Astrocyte (in vitro differentiated cells and primary cell): Measurements from ENCODE around the gene MYPN. TPM values are rescaled to one million over a fixed set of nuclear protein-coding genes. Genes with fewer than 3 reads are reported as not detected.

Source experiments
- DNase-seq: peaks from one replicate; pipeline ENCODE4 v3.0.0-alpha.2; 2010; ENCODE audit warnings: low read depth
- FAIRE-seq: peaks from 2 replicates; lab custom pipeline; 2011; peaks lifted over from hg19 to GRCh38; lab: Jason Lieb, UNC
- H2AFZ ChIP-seq: 2 replicates; pipeline ENCODE4 v1.6.0; 2012; ENCODE audit warnings: low read depth, low read length, inconsistent platforms
- H3K27ac ChIP-seq: 2 replicates; pipeline ENCODE4 v1.5.1; 2011; ENCODE audit warnings: low read depth, low read length, inconsistent platforms
- H3K27me3 ChIP-seq: 2 replicates; pipeline ENCODE4 v1.6.0; 2011; ENCODE audit warnings: low read length, inconsistent platforms; ENCODE audit not compliant: insufficient read depth
- H3K36me3 ChIP-seq: 2 replicates; pipeline ENCODE4 v1.5.1; 2011; ENCODE audit warnings: low read length, inconsistent platforms; ENCODE audit not compliant: insufficient read depth
- H3K4me1 ChIP-seq: 2 replicates; pipeline ENCODE4 v1.5.1; 2011; ENCODE audit warnings: low read length, inconsistent platforms; ENCODE audit not compliant: insufficient read depth
- H3K4me2 ChIP-seq: 2 replicates; pipeline ENCODE4 v1.6.0; 2012; ENCODE audit warnings: low read length, inconsistent platforms
- H3K4me3 ChIP-seq: 2 replicates; pipeline ENCODE4 v1.5.1; 2011; ENCODE audit warnings: low read depth, mild to moderate bottlenecking, low read length, inconsistent platforms; ENCODE audit not compliant: insufficient read depth
- H3K79me2 ChIP-seq: 2 replicates; pipeline ENCODE4 v1.6.0; 2012; ENCODE audit warnings: mild to moderate bottlenecking, low read length, inconsistent platforms; ENCODE audit not compliant: insufficient read depth
- H3K9ac ChIP-seq: 2 replicates; pipeline ENCODE4 v1.6.0; 2012; ENCODE audit warnings: mild to moderate bottlenecking, low read length, inconsistent platforms
- H3K9me3 ChIP-seq: 2 replicates; pipeline ENCODE4 v1.5.1; 2012; ENCODE audit warnings: low read depth, mild to moderate bottlenecking, low read length, inconsistent platforms; ENCODE audit not compliant: insufficient read depth
- H4K20me1 ChIP-seq: 2 replicates; pipeline ENCODE4 v1.6.0; 2012; ENCODE audit warnings: low read length, inconsistent platforms; ENCODE audit not compliant: insufficient read depth
- H3K27ac Mint-ChIP-seq: one replicate; pipeline ENCODE4 v1.8.0; 2021; ENCODE audit warnings: mild to moderate bottlenecking, mixed read lengths; ENCODE audit not compliant: unreplicated experiment
- H3K27me3 Mint-ChIP-seq: one replicate; pipeline ENCODE4 v1.8.0; 2021; ENCODE audit warnings: low read depth, mixed read lengths; ENCODE audit not compliant: unreplicated experiment
- H3K36me3 Mint-ChIP-seq: one replicate; pipeline ENCODE4 v1.8.0; 2021; ENCODE audit warnings: low read depth, mixed read lengths; ENCODE audit not compliant: unreplicated experiment
- H3K4me1 Mint-ChIP-seq: one replicate; pipeline ENCODE4 v1.8.0; 2021; ENCODE audit warnings: low read depth, mixed read lengths; ENCODE audit not compliant: unreplicated experiment
- H3K4me3 Mint-ChIP-seq: one replicate; pipeline ENCODE4 v1.8.0; 2021; ENCODE audit warnings: mild to moderate bottlenecking, moderate library complexity, mixed read lengths; ENCODE audit not compliant: unreplicated experiment
- H3K9me3 Mint-ChIP-seq: one replicate; pipeline ENCODE4 v1.8.0; 2021; ENCODE audit warnings: mild to moderate bottlenecking, mixed read lengths; ENCODE audit not compliant: unreplicated experiment
- CTCF ChIP-seq: IDR thresholded peaks from 2 replicates; pipeline ENCODE4 v1.5.1; 2011; ENCODE audit warnings: low read depth, mild to moderate bottlenecking, inconsistent platforms, low read length, moderate library complexity; ENCODE audit not compliant: insufficient read depth
- EZH2 ChIP-seq: IDR thresholded peaks from 2 replicates; pipeline ENCODE4 v1.6.1; 2012; ENCODE audit warnings: mild to moderate bottlenecking, low read length, inconsistent platforms; ENCODE audit not compliant: insufficient read depth
- total RNA-seq: library from RNA; stranded (reverse); gene quantifications from 2 replicates; pipeline ENCODE4 v1.2.1, GENCODE V29; 2021

MYPN gene
- total RNA-seq, 1 donor from 2014 or later, result 0.11 TPM

- DNase-seq, result peak; percentile 86
- peak overlapping the region; percentile 7 for H3K4me2 ChIP-seq
- H3K9me3 Mint-ChIP-seq, result no peaks in the 10 kb centered on the region
These were observed 9.6 kb upstream of the MYPN start for GRCh38 chr10:68099736-68100135.

GRCh38 chr10:68101066-68101465 lies 8.2 kb upstream of the MYPN start:
- H3K4me3 ChIP-seq, result no peak overlapping the region
- no peaks in the 10 kb centered on the region for H3K27me3 ChIP-seq
- no peak overlapping the region for H3K4me2 ChIP-seq
- no peak for DNase-seq
- H3K9me3 ChIP-seq, result no peaks in the 10 kb centered on the region
- H3K9ac ChIP-seq, result no peak overlapping the region
- H3K36me3 Mint-ChIP-seq, result no peaks in the 10 kb centered on the region
- H3K27ac Mint-ChIP-seq, result no peak overlapping the region
- no peaks in the 10 kb centered on the region for H3K79me2 ChIP-seq
- no peaks in the 10 kb centered on the region for H3K27me3 Mint-ChIP-seq
- H3K4me1 ChIP-seq, result peaks cover 27% of the 10 kb centered on the region
- H3K4me1 Mint-ChIP-seq, result peaks cover 28% of the 10 kb centered on the region
- no peaks in the 10 kb centered on the region for H4K20me1 ChIP-seq
- no peaks in the 10 kb centered on the region for H3K36me3 ChIP-seq
- TF ChIP-seq CTCF (no peak), EZH2 (no peak)
- H3K9me3 Mint-ChIP-seq, result no peaks in the 10 kb centered on the region
- no peak overlapping the region for H3K27ac ChIP-seq
- peak; percentile 76 for FAIRE-seq
- no peak overlapping the region for H2AFZ ChIP-seq
- H3K4me3 Mint-ChIP-seq, result no peak overlapping the region

More at GRCh38 chr10:68099736-68100135, 9.6 kb upstream of the MYPN start:
- TF ChIP-seq EZH2 (no peak), CTCF (no peak)
- Histone ChIP-seq H2AFZ (no peak overlapping the region), H3K9ac (peak overlapping the region; percentile 2), H3K9me3 (no peaks in the 10 kb centered on the region), H3K36me3 (no peaks in the 10 kb centered on the region), H4K20me1 (no peaks in the 10 kb centered on the region), H3K27ac (peak overlapping the region; percentile 33), H3K4me3 (no peak overlapping the region), H3K27me3 (no peaks in the 10 kb centered on the region), H3K79me2 (no peaks in the 10 kb centered on the region), H3K4me1 (peaks cover 34% of the 10 kb centered on the region)
- FAIRE-seq, result peak; percentile 86
- no peaks in the 10 kb centered on the region for H3K36me3 Mint-ChIP-seq
- H3K27me3 Mint-ChIP-seq, result no peaks in the 10 kb centered on the region
- H3K4me1 Mint-ChIP-seq, result peaks cover 33% of the 10 kb centered on the region
- H3K4me3 Mint-ChIP-seq, result no peak overlapping the region
- peak overlapping the region; percentile 78 for H3K27ac Mint-ChIP-seq

- Histone ChIP-seq H3K4me3 (no peak overlapping the region), H3K4me1 (peaks cover 28% of the 10 kb centered on the region), H3K9ac (no peak overlapping the region), H3K27ac (no peak overlapping the region), H3K4me2 (no peak overlapping the region), H3K79me2 (no peaks in the 10 kb centered on the region), H2AFZ (no peak overlapping the region), H3K36me3 (no peaks in the 10 kb centered on the region), H4K20me1 (no peaks in the 10 kb centered on the region), H3K9me3 (no peaks in the 10 kb centered on the region), H3K27me3 (no peaks in the 10 kb centered on the region)
- H3K4me1 Mint-ChIP-seq, result peaks cover 29% of the 10 kb centered on the region
- no peak for DNase-seq
- H3K9me3 Mint-ChIP-seq, result no peaks in the 10 kb centered on the region
- no peak overlapping the region for H3K4me3 Mint-ChIP-seq
- no peak overlapping the region for H3K27ac Mint-ChIP-seq
- TF ChIP-seq EZH2 (no peak), CTCF (no peak)
- H3K27me3 Mint-ChIP-seq, result no peaks in the 10 kb centered on the region
- no peaks in the 10 kb centered on the region for H3K36me3 Mint-ChIP-seq
- peak; percentile 9 for FAIRE-seq
These were observed 5.9 kb upstream of the MYPN start for GRCh38 chr10:68103261-68103878.
